ENCODE data around the gene SLC16A3.

The SLC16A3 gene

GRCh38 chr17:82200135-82200534 is 28.7 kb upstream of the SLC16A3 start:
- TF ChIP-seq CTCF (IDR thresholded peaks at IDR 0.05; ENCODE audit: extremely low read depth, missing control alignments), result no peak
- no peak for DNase-seq (ENCODE audit: low spot score)

GRCh38 chr17:82200743-82201497 is 27.9 kb upstream of the SLC16A3 start:
- no peak for DNase-seq (ENCODE audit: low spot score)
- TF ChIP-seq CTCF (IDR thresholded peaks at IDR 0.05; ENCODE audit: extremely low read depth, missing control alignments), result no peak

DNA sequence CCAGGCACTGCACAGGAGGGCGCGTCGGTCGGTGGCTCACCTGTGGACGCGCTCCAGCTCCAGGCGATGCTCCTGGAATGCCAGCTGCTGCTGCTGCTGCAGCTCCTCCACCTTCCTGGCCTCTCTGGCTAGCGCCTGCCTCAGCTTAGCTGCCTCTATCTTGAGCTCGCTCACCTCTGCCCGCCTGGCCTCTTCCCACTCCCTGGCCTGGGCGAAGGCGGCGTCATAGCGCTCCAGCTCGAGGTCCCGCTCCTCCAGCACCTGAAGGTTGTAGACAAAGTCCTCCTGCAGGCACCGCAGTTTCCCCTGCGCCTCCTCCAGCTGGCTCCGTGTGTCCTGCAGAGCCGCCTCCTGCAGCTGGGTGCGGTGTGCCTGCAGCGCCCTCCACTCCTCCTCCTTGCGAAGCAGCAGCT is 27.3 kb upstream of the SLC16A3 start:
- no peak for DNase-seq (ENCODE audit: low spot score)

DNA sequence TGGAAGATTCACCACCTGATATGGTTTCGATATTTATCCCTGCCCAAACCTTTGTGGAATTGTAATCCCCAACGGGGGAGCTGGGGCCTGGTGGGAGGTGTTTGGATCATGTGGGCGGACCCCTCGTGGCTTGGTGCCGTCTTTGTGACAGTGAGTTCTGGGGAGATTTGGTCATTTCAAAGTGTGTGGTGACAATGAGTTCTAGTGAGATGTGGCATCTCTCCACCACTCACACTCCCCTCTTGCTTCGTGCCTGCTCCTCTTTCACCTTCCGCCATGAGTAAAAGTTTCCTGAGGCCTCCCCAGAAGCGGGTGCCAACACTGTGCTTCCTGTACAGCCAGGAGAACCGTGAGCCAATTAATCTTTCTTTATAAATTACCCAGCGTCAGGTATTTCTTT is 25.9 kb upstream of the SLC16A3 start:
- TF ChIP-seq CTCF (IDR thresholded peaks at IDR 0.05; ENCODE audit: extremely low read depth, missing control alignments), result no peak
- DNase-seq (ENCODE audit: low spot score), result no peak

More for the DNA sequence above, 27.3 kb upstream of the SLC16A3 start:
- no peak for TF ChIP-seq CTCF (IDR thresholded peaks at IDR 0.05; ENCODE audit: extremely low read depth, missing control alignments)

GRCh38 chr17:82203920-82204319 is 24.9 kb upstream of the SLC16A3 start:
- no peak for TF ChIP-seq CTCF (IDR thresholded peaks at IDR 0.05; ENCODE audit: extremely low read depth, missing control alignments)
- no peak for DNase-seq (ENCODE audit: low spot score)

GRCh38 chr17:82204831-82205719 is 23.8 kb upstream of the SLC16A3 start:
- TF ChIP-seq CTCF (IDR thresholded peaks at IDR 0.05; ENCODE audit: extremely low read depth, missing control alignments), result no peak
- DNase-seq (ENCODE audit: low spot score), result no peak

Data from GM20000 (cell line).